Measurements from ENCODE around the gene LEF1.

- no peak for TF ChIP-seq CTCF (IDR thresholded peaks at IDR 0.05)
- no peak for TF ChIP-seq SIN3A (IDR thresholded peaks at IDR 0.05; ENCODE audit: borderline replicate concordance, insufficient read depth, low read depth, low read length)
- no peak for TF ChIP-seq REST (IDR thresholded peaks at IDR 0.05; ENCODE audit: insufficient read depth in 1 of 2, low read depth in 2 of 2, low read length in 1 of 2)
- TF ChIP-seq POLR2AphosphoS5 (IDR thresholded peaks at IDR 0.05; ENCODE audit: low read depth, low read length), result no peak
Measured at GRCh38 chr4:108036213-108036612, 132.5 kb downstream of the LEF1 start.
